IMR-90 (cell line): ENCODE results near the gene ELAC1. TPM values are rescaled to one million over a fixed set of nuclear protein-coding genes. Genes with fewer than 3 reads are reported as not detected.

Experiments
- ATAC-seq: fragments of 200-7000 bp; cut with Tn5 transposase; 2 replicates; pipeline ENCODE4 v1.9.1; 2020; ENCODE audit warnings: low read depth, mild to moderate bottlenecking, moderate library complexity
- Bru-seq: library from RNA; stranded (reverse); fragments of 400-500 nt; gene quantifications from one replicate; lab custom pipeline; 2021; lab: Mats Ljungman, UMichigan
- BruChase-seq, 2 experiments: library from RNA; stranded (reverse); fragments of 400-500 nt; gene quantifications; one replicate each; lab custom pipeline; 2021; lab: Mats Ljungman, UMichigan
- BruUV-seq: library from RNA; stranded (reverse); fragments of 400-500 nt; replicated peaks from 2 replicates; lab custom pipeline; 2021; lab: Mats Ljungman, UMichigan
- CTCF ChIA-PET: fragments of 300-600 bp; formaldehyde crosslinking; extraction: SDS; loops from one replicate; lab custom pipeline; 2021; ENCODE audit warnings: antibody characterized with exemption; lab: Yijun Ruan, JAX
- POLR2A ChIA-PET: fragments of 300-600 bp; sonication (Branson Sonifier 250); formaldehyde crosslinking; loops from one replicate; lab custom pipeline; 2022; ENCODE audit warnings: antibody characterized with exemption; ENCODE audit not compliant: unreplicated experiment; lab: Charles Lee
- DNase-seq: peaks from one replicate; pipeline ENCODE4 v3.0.0; 2013
- H2AFZ ChIP-seq: replicated peaks from 2 replicates; pipeline ENCODE3; 2013; ENCODE audit warnings: low read length, mild to moderate bottlenecking; ENCODE audit not compliant: poor library complexity
- H2AK5ac ChIP-seq: 2 replicates; pipeline ENCODE4 v1.6.1; 2013; ENCODE audit warnings: low read depth, low read length, inconsistent platforms
- H2AK9ac ChIP-seq: replicated peaks from 2 replicates; pipeline ENCODE3; 2013; ENCODE audit warnings: mild to moderate bottlenecking, low read depth, low read length, moderate library complexity; ENCODE audit not compliant: poor library complexity
- H2BK120ac ChIP-seq: 2 replicates; pipeline ENCODE4 v1.6.1; 2013; ENCODE audit warnings: low read depth, low read length, inconsistent platforms
- H2BK15ac ChIP-seq: 3 replicates; pipeline ENCODE4 v1.6.1; 2013; ENCODE audit warnings: low read depth, low read length, inconsistent platforms
- H2BK20ac ChIP-seq: 2 replicates; pipeline ENCODE4 v1.6.1; 2013; ENCODE audit warnings: low read depth, mild to moderate bottlenecking, inconsistent platforms, low read length, moderate library complexity
- H2BK5ac ChIP-seq: 2 replicates; pipeline ENCODE4 v1.6.1; 2013; ENCODE audit warnings: mild to moderate bottlenecking, low read depth, low read length, inconsistent platforms; ENCODE audit not compliant: poor library complexity, severe bottlenecking
- H3K14ac ChIP-seq: replicated peaks from 2 replicates; pipeline ENCODE4 v1.6.1; 2013; ENCODE audit warnings: low read depth, low read length, inconsistent platforms
- H3K18ac ChIP-seq: 2 replicates; pipeline ENCODE4 v1.6.1; 2013; ENCODE audit warnings: low read depth, low read length, control low read depth
- H3K23ac ChIP-seq: 2 replicates; pipeline ENCODE4 v1.6.1; 2013; ENCODE audit warnings: low read depth, low read length, inconsistent platforms
- H3K27ac ChIP-seq: 2 replicates; pipeline ENCODE4 v1.5.1; 2013; ENCODE audit warnings: mild to moderate bottlenecking, control low read depth, low read length; ENCODE audit not compliant: insufficient read depth
- H3K27me3 ChIP-seq: 2 replicates; pipeline ENCODE4 v1.6.1; 2013; ENCODE audit warnings: low read length; ENCODE audit not compliant: control insufficient read depth, insufficient read depth
- H3K36me3 ChIP-seq: 2 replicates; pipeline ENCODE4 v1.6.1; 2013; ENCODE audit warnings: low read length, mixed read lengths; ENCODE audit not compliant: control insufficient read depth, insufficient read depth
- H3K4ac ChIP-seq: 2 replicates; pipeline ENCODE4 v1.6.1; 2013; ENCODE audit warnings: low read depth, low read length, inconsistent platforms
- H3K4me1 ChIP-seq: 2 replicates; pipeline ENCODE4 v1.6.1; 2013; ENCODE audit warnings: low read length, mixed read lengths; ENCODE audit not compliant: control insufficient read depth, insufficient read depth
- H3K4me2 ChIP-seq: 2 replicates; pipeline ENCODE4 v1.6.1; 2013; ENCODE audit warnings: low read depth, mild to moderate bottlenecking, control low read depth, low read length, moderate library complexity
- H3K4me3 ChIP-seq: 2 replicates; pipeline ENCODE4 v1.5.1; 2013; ENCODE audit warnings: low read depth, mild to moderate bottlenecking, control low read depth, low read length, moderate library complexity; ENCODE audit not compliant: insufficient read depth
- H3K56ac ChIP-seq: 2 replicates; pipeline ENCODE4 v1.6.1; 2013; ENCODE audit warnings: low read length, inconsistent platforms; ENCODE audit not compliant: insufficient read depth; ENCODE audit errors: extremely low read depth
- H3K79me1 ChIP-seq, 2 experiments: 2 replicates each; pipeline ENCODE4 v1.6.1; 2013; ENCODE audit warnings: low read length in 2 of 2, inconsistent platforms in 1 of 2, low read depth in 1 of 2
- H3K9ac ChIP-seq: 2 replicates; pipeline ENCODE4 v1.6.1; 2013; ENCODE audit warnings: low read depth, low read length, control low read depth
- H3K9me1 ChIP-seq: 2 replicates; pipeline ENCODE4 v1.6.1; 2013; ENCODE audit warnings: low read length, inconsistent platforms; ENCODE audit not compliant: insufficient read depth
- H3K9me3 ChIP-seq: 2 replicates; pipeline ENCODE4 v1.6.1; 2013; ENCODE audit warnings: low read length; ENCODE audit not compliant: control insufficient read depth, insufficient read depth
- H4K20me1 ChIP-seq: 2 replicates; pipeline ENCODE4 v1.6.1; 2013; ENCODE audit warnings: low read length, inconsistent platforms; ENCODE audit not compliant: insufficient read depth
- H4K5ac ChIP-seq: 2 replicates; pipeline ENCODE4 v1.6.1; 2013; ENCODE audit warnings: mild to moderate bottlenecking, low read depth, low read length, control low read depth
- H4K8ac ChIP-seq, 2 experiments: 2 replicates each; pipeline ENCODE4 v1.6.1; 2013; ENCODE audit warnings: low read depth in 2 of 2, low read length in 2 of 2, control low read depth in 1 of 2, inconsistent platforms in 1 of 2
- H4K91ac ChIP-seq: 2 replicates; pipeline ENCODE4 v1.6.1; 2013; ENCODE audit warnings: low read depth, low read length, inconsistent platforms; ENCODE audit not compliant: insufficient read depth
- ELK1 ChIP-seq: fragments of 150-350 bp; IDR thresholded peaks from 2 replicates; pipeline ENCODE4 v1.6.1; 2016; ENCODE audit warnings: low read depth, mild to moderate bottlenecking, low read length, moderate library complexity, borderline replicate concordance
- FOS ChIP-seq: fragments of 150-350 bp; IDR thresholded peaks from 2 replicates; pipeline ENCODE4 v1.6.1; 2016; ENCODE audit warnings: low read depth, low read length
- MAFK ChIP-seq: IDR thresholded peaks from 2 replicates; pipeline ENCODE4 v1.6.1; 2012; ENCODE audit warnings: low read depth, low read length, improper control_type of control experiment
- MXI1 ChIP-seq: IDR thresholded peaks from 2 replicates; pipeline ENCODE4 v1.6.1; 2012; ENCODE audit warnings: low read depth, mild to moderate bottlenecking, low read length, moderate library complexity, borderline replicate concordance
- NFE2L2 ChIP-seq: fragments of 150-350 bp; IDR thresholded peaks from 2 replicates; pipeline ENCODE4 v1.6.1; 2016; ENCODE audit warnings: low read depth, mild to moderate bottlenecking, low read length
- POLR2A ChIP-seq: IDR thresholded peaks from 2 replicates; pipeline ENCODE4 v1.6.1; 2012; ENCODE audit warnings: mild to moderate bottlenecking, low read depth, low read length
- RAD21 ChIP-seq: IDR thresholded peaks from 2 replicates; pipeline ENCODE4 v1.6.1; 2012; ENCODE audit warnings: low read length, improper control_type of control experiment
- RCOR1 ChIP-seq: IDR thresholded peaks from 2 replicates; pipeline ENCODE4 v1.6.1; 2012; ENCODE audit warnings: mild to moderate bottlenecking, low read length, improper control_type of control experiment; ENCODE audit not compliant: insufficient replicate concordance
- RFX5 ChIP-seq: IDR thresholded peaks from 2 replicates; pipeline ENCODE4 v1.8.0; 2012; ENCODE audit warnings: low read depth, mild to moderate bottlenecking, low read length, moderate library complexity
- SMC3 ChIP-seq: fragments of 150-350 bp; IDR thresholded peaks from 2 replicates; pipeline ENCODE4 v1.6.1; 2016; ENCODE audit warnings: low read depth, mild to moderate bottlenecking, antibody characterized with exemption, low read length, moderate library complexity
- WGBS, 2 experiments: methylation state at CpG; one replicate each; pipeline versions ENCODE4 v1.1.5 to v1.1.7; 2013; ENCODE audit warnings: missing lambda C conversion rate in 2 of 2; ENCODE audit not compliant: insufficient read length in 1 of 2; ENCODE audit errors: extremely low coverage in 2 of 2; 5-methylcytosine and 5-hydroxymethylcytosine counted together
- dilution Hi-C: fragments of 300-500 bp; cut with HindIII; formaldehyde crosslinking; loops from one replicate; pipeline ENCODE4 v1.14.3; 2018; ENCODE audit warnings: low sequenced_read_pairs; ENCODE audit not compliant: unreplicated experiment
- in situ Hi-C: fragments of 300-500 bp; cut with MboI; formaldehyde crosslinking; loops from 3 replicates; pipeline ENCODE4 v1.14.3; 2019; ENCODE audit warnings: low sequenced_read_pairs, inconsistent platforms, mixed read lengths
- intact Hi-C: fragments of 100-400 bp; cut with micrococcal nuclease; formaldehyde crosslinking; loops from 2 replicates; pipeline ENCODE4 v1.10.0; 2022
- long read RNA-seq: library from polyadenylated mRNA; unstranded; transcript quantifications from one replicate; pipeline ENCODE4 v2.0.0, GENCODE V29; 2021; ENCODE audit not compliant: unreplicated experiment
- polyA plus RNA-seq, 3 experiments: library from polyadenylated mRNA; depleted of rRNA; stranded (reverse); fragments of >200 nt; gene quantifications; 2 replicates each; pipeline ENCODE4 v1.2.3, GENCODE V29; 2012; ENCODE audit warnings: low replicate concordance in 1 of 3
- total RNA-seq: library from RNA; depleted of rRNA; stranded (reverse); fragments of >200 nt; gene quantifications from 2 replicates; pipeline ENCODE4 v1.2.3, GENCODE V29; 2012; rRNA removed
- TF ChIP-seq, protein P1 (sequence below): fragments of 150-350 bp; IDR thresholded peaks from 2 replicates; pipeline ENCODE4 v1.6.1; 2017; ENCODE audit warnings: mild to moderate bottlenecking, antibody characterized with exemption, low read length, low read depth

Gene ELAC1
- 5.2 and 6.4 TPM in 2 replicates for total RNA-seq
- 7.7 and 8.4 TPM in 2 replicates for polyA plus RNA-seq (2012; rRNA removed)
- polyA plus RNA-seq (2012; cell fraction: cytosol; rRNA removed): 3.4 and 4.4 TPM in 2 replicates
- 1.1 and 3.5 TPM in 2 replicates for polyA plus RNA-seq (2012; cell fraction: nucleus; rRNA removed; ENCODE audit: low replicate concordance)
- percentile 60 among the genes with signal in this experiment for Bru-seq, nascent RNA
- BruChase-seq, experiment 1, labeled RNA remaining after a 6-hour chase: percentile 59 among the genes with signal in this experiment
- percentile 76 among the genes with signal in this experiment for BruChase-seq, experiment 2, labeled RNA remaining after a 2-hour chase
- long read RNA-seq, transcript ELAC1-201 (4 exons, 2,235 nt): major isoform, 8 of 8 reads
- long read RNA-seq, partial matches to known transcripts: 0 of 8 reads
- long read RNA-seq, other reads (novel, unspliced or antisense): 0 of 8 reads

DNA sequence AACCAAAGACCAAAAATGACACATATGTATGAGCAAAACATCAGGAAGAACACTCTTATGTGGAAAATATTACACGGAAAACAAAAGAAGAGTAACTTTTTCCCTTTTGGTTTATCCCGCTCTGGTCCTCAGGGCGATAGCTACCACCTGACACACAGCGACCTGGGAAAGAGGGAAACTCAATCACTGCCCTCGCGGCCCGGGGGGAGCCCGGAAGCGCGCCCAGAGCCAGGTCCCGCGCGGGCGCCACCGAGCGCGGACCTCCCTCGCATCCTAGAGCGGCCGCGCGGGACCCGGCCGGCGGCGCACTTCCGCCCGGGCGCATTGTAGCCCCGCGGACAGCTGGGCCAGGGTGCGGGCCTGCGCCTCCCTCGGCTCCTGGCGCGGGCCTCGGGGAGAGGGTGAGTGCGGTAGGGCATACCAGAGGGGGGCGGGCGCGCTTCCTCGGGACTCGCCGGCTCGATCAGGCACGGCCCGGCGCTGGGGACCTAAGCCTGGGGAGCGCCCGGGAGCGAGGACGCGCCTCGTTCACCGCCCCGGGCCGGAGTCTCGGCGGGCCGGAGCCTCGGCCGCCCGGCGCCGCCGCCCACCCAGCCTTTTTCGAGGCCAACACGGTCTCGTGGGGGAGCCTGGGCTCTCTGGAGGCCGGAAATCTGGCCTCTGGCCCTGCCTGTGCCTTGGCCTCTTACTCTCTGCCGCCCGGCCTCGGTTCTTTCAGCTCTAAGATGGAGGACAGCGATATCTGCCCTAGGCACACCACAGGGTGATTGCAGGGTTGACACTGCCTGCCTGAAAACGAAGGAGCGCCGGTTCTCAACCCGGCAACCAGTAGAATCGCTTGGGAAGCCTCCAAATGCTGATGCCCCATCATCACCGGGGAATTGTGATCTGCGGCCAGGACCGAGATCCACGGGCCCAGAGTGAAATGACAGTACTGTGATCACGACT, at the start of gene ELAC1:
TSS of gene ELAC1 (plus strand) at position 327 of the 948 bp plus-strand sequence. CDS start 6,365 bp downstream, outside the sequence.
- peak within 1 kb of the TSS; percentile 98 for H4K5ac ChIP-seq
- ChIA-PET CTCF (no interaction called here), POLR2A (interaction anchor here (0.6 kb wide), 2 partner anchors 19 to 29 kb away, joined by 3 to 6 read pairs; no protein-coding TSS in a partner anchor)
- H4K91ac ChIP-seq: peak within 1 kb of the TSS; percentile 77
- BruUV-seq: no TSS peak
- H4K8ac ChIP-seq: peak within 1 kb of the TSS; percentile 94 to 97
- peak within 1 kb of the TSS; percentile 61 for H3K4me3 ChIP-seq
- peak within 1 kb of the TSS; percentile 95 for H2AFZ ChIP-seq
- H3K4me2 ChIP-seq: peak within 1 kb of the TSS; percentile 95
- in situ Hi-C loops: no loop called here
- peak; percentile 76 for DNase-seq
- H3K9me1 ChIP-seq: peaks cover 3% of the 10 kb centered on the region; the same call in 1 of the 2 replicates
- peak within 1 kb of the TSS; percentile 70 for H2AK9ac ChIP-seq
- peak within 1 kb of the TSS; percentile 84 for H3K9ac ChIP-seq
- H3K56ac ChIP-seq: peak within 1 kb of the TSS; percentile 80
- H4K20me1 ChIP-seq: no peaks in the 10 kb centered on the region
- peak within 1 kb of the TSS; percentile 80 for H3K23ac ChIP-seq
- peak within 1 kb of the TSS; percentile 96 for H3K4ac ChIP-seq
- peak within 1 kb of the TSS; percentile 97 for H3K14ac ChIP-seq
- no peaks in the 10 kb centered on the region for H3K36me3 ChIP-seq
- peak within 1 kb of the TSS; percentile 48 for H3K18ac ChIP-seq
- 0% methylated on average over 49 of the region's 84 CpGs; no CpG with 5 or more reads in 1 of the 2 experiments for WGBS, 2 experiments
- H2AK5ac ChIP-seq: peak within 1 kb of the TSS; percentile 5; the same call in 1 of the 2 replicates
- intact Hi-C loops: loop anchor here (2.0 to 10.0 kb wide), 5 partner anchors 63 to 227 kb away; partner anchors contain the start of genes MEX3C, MRO and SMAD4
- no peaks in the 10 kb centered on the region for H3K27me3 ChIP-seq
- H3K9me3 ChIP-seq: 0 out of 2 replicates have a peak, but pooled peaks cover 3% of the 10 kb centered on the region
- dilution Hi-C loops: no loop called here
- H3K79me1 ChIP-seq: peaks cover 12 to 24% of the 10 kb centered on the region in 2 experiments
- H2BK20ac ChIP-seq: 0 out of 2 replicates have a peak within 1 kb of the TSS, but pooled peaks have one; percentile 25
- H2BK15ac ChIP-seq: no peak within 1 kb of the TSS; the same call in 2 of the 3 replicates
- peak within 1 kb of the TSS; percentile 55 for H2BK5ac ChIP-seq
- peak within 1 kb of the TSS; percentile 83 for H3K27ac ChIP-seq
- peaks cover 3% of the 10 kb centered on the region; the same call in 1 of the 2 replicates for H3K4me1 ChIP-seq
- peak; percentile 97 for ATAC-seq
- peak within 1 kb of the TSS; percentile 74 for H2BK120ac ChIP-seq
- peak; percentile 92 for TF ChIP-seq POLR2A
- no peak for TF ChIP-seq SMC3
- no peak for TF ChIP-seq RAD21
- TF ChIP-seq NFE2L2: no peak
- no peak for TF ChIP-seq FOS
- peak; percentile 29 for TF ChIP-seq RCOR1
- peak; percentile 64; the same call in 1 of the 2 replicates for TF ChIP-seq MXI1
- TF ChIP-seq RFX5: no peak
- TF ChIP-seq MAFK: 0 out of 2 replicates have a peak, but pooled peaks have one; percentile 16
- no peak for TF ChIP-seq ELK1
- TF ChIP-seq, protein P1, sequence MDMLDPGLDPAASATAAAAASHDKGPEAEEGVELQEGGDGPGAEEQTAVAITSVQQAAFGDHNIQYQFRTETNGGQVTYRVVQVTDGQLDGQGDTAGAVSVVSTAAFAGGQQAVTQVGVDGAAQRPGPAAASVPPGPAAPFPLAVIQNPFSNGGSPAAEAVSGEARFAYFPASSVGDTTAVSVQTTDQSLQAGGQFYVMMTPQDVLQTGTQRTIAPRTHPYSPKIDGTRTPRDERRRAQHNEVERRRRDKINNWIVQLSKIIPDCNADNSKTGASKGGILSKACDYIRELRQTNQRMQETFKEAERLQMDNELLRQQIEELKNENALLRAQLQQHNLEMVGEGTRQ: no peak
